BJ (cell line): ENCODE data around the gene ZDHHC12. TPM values are rescaled to one million over a fixed set of nuclear protein-coding genes. Genes with fewer than 3 reads are reported as not detected.
A peak's percentile ranks its signal among the peaks of the same experiment; 100 is the strongest.

Experiments
- CTCF ChIA-PET: fragments of 350-600 bp; formaldehyde crosslinking; extraction: SDS; loops from one replicate; lab custom pipeline; 2021; ENCODE audit warnings: antibody characterized with exemption, inconsistent platforms; lab: Yijun Ruan, JAX
- POLR2A ChIA-PET: fragments of 300-600 bp; sonication (Branson Sonifier 250); formaldehyde crosslinking; extraction: SDS; loops from one replicate; lab custom pipeline; 2021; ENCODE audit warnings: antibody characterized with exemption; lab: Charles Lee
- DNase-seq: peaks from one replicate; pipeline ENCODE4 v3.0.0-alpha.2; 2011; ENCODE audit warnings: low read depth
- H3K27me3 ChIP-seq: 2 replicates; pipeline ENCODE4 v1.6.0; 2011; ENCODE audit warnings: low read length; ENCODE audit not compliant: control insufficient read depth, insufficient read depth
- H3K36me3 ChIP-seq: 2 replicates; pipeline ENCODE4 v1.5.1; 2011; ENCODE audit warnings: low read length; ENCODE audit not compliant: control insufficient read depth, insufficient read depth
- H3K4me3 ChIP-seq: 2 replicates; pipeline ENCODE4 v1.5.1; 2011; ENCODE audit warnings: low read depth, mild to moderate bottlenecking, control low read depth, low read length
- polyA minus RNA-seq: library from RNA; depleted of rRNA, polyadenylated mRNA; stranded (reverse); fragments of >200 nt; gene quantifications from 2 replicates; pipeline ENCODE4 v1.2.3, GENCODE V29; 2011; rRNA and poly(A)+ RNA removed
- polyA plus RNA-seq: library from polyadenylated mRNA; depleted of rRNA; stranded (reverse); fragments of >200 nt; gene quantifications from 2 replicates; pipeline ENCODE4 v1.2.3, GENCODE V29; 2011; rRNA removed
- TF ChIP-seq, protein P1 (sequence below): IDR thresholded peaks from 2 replicates; pipeline ENCODE4 v1.5.1; 2011; ENCODE audit warnings: low read depth, mild to moderate bottlenecking, control low read depth, inconsistent platforms, low read length, moderate library complexity; ENCODE audit not compliant: insufficient read depth

Gene ZDHHC12, protein sequence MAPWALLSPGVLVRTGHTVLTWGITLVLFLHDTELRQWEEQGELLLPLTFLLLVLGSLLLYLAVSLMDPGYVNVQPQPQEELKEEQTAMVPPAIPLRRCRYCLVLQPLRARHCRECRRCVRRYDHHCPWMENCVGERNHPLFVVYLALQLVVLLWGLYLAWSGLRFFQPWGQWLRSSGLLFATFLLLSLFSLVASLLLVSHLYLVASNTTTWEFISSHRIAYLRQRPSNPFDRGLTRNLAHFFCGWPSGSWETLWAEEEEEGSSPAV
- polyA plus RNA-seq (41.6 and 60.0 TPM in 2 replicates), polyA minus RNA-seq (13.7 and 15.9 TPM in 2 replicates)

DNA sequence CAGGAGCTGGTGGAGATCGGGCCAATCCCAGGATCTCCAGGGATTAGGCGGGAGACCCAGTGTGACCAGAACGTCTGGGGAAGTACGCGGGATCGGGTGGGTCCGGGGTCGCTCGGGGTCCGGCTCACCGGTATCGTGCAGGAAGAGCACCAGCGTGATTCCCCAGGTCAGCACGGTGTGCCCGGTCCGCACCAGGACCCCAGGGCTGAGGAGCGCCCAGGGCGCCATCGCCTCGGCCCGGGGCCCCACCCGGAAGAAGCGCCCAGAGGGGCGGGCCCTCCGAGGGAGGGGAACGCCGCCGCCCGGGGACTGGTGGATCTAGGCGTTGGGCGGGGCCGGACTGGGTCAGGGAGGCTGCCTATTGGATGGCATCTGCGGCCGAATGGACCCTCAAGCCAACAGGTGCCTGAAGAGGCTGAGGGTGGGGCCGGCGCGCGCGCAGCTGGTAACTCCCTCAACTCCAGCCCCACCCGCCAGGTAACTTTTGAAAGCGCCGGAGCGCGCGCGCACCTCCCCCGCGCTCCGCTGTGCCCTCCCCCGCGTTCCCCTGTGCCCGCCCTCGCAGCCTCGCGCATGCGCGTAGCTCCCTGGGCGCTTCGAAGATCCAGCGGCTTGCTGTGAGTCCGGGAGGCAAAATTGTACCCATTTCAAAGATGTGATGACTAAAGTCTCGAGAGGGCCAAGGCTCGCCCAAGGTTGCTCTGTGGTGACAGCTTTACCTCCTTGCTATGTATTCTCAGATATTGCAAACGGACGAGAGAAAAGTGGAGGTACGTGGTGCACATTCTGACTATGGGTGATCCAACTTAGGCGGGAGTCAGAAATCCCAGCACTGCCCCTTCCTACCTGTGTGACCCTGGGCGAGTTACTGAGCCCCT lies at the start of gene ZDHHC12:
Gene ZDHHC12, minus strand, starts transcription at position 262 of the 878 bp plus-strand sequence. Its CDS starts 34 bp downstream, at position 228.
- ChIA-PET POLR2A (interaction anchor here (0.6 kb wide), 3 partner anchors 105 to 474 kb away, joined by 3 to 4 read pairs (median 4); partner anchors contain the start of gene SPOUT1), CTCF (interaction anchor here (0.6 to 3.1 kb wide), 7 partner anchors 9 to 424 kb away, joined by 4 to 12 read pairs (median 5); partner anchors contain the start of genes ENDOG and PKN3)
- H3K36me3 ChIP-seq: peaks cover 2% of the 10 kb centered on the region; the same call in 1 of the 2 replicates
- DNase-seq: peak; percentile 63
- TF ChIP-seq, protein P1, sequence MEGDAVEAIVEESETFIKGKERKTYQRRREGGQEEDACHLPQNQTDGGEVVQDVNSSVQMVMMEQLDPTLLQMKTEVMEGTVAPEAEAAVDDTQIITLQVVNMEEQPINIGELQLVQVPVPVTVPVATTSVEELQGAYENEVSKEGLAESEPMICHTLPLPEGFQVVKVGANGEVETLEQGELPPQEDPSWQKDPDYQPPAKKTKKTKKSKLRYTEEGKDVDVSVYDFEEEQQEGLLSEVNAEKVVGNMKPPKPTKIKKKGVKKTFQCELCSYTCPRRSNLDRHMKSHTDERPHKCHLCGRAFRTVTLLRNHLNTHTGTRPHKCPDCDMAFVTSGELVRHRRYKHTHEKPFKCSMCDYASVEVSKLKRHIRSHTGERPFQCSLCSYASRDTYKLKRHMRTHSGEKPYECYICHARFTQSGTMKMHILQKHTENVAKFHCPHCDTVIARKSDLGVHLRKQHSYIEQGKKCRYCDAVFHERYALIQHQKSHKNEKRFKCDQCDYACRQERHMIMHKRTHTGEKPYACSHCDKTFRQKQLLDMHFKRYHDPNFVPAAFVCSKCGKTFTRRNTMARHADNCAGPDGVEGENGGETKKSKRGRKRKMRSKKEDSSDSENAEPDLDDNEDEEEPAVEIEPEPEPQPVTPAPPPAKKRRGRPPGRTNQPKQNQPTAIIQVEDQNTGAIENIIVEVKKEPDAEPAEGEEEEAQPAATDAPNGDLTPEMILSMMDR: no peak
- H3K27me3 ChIP-seq: no peaks in the 10 kb centered on the region
- H3K4me3 ChIP-seq: peak within 1 kb of the TSS; percentile 69

GRCh38 chr9:128773049-128773448 lies 49.1 kb upstream of the ZDHHC12 start:
- H3K36me3 ChIP-seq: peaks cover 1% of the 10 kb centered on the region; the same call in 1 of the 2 replicates
- H3K27me3 ChIP-seq: no peaks in the 10 kb centered on the region
- no peak overlapping the region for H3K4me3 ChIP-seq
- ChIA-PET CTCF (interaction anchor here (1.7 kb wide), 1 partner anchor 9 kb away, joined by 5 read pairs; no protein-coding TSS in a partner anchor), POLR2A (no interaction called here)
- no peak for DNase-seq
- TF ChIP-seq, protein P1: no peak

DNA sequence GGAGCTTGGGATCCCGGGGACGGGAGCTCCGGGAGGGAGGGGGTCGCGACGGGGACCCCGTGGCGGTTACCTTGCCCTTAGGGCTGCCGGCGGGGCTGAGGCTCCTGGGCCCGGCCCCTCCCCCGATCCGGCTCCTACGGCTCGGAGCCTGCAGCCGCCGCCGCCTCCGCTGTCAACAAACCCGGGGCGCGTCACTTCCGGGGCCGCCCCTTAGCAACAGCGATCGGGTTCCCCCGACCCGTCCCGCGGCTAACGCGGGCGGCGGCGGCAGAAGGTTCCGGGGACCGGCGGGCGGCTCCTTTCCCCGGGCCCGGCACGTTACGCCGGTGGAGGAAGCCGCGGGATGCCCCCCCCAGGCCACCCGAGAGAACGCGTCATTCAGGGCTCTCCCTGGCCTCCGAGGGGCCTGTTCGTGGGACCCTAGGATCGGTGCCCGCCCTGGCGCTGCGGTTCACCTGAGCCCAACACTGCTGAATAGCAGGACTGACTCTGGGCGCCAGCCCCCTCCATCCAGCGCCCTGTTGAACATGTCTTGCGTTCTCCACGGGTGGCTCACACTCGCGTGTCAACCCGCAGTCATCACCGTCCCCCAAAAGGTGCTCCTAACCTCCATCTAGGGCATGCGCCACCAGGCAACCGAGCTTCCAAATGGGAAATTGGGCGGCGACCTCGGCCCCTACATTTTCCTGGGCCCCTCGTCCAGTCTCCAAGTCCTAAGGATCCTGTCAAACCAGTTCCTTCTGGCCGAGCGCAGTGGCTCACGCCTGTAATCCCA lies 48.0 kb upstream of the ZDHHC12 start, which contains the start of gene ZER1:
Gene ZER1, minus strand, starts transcription at position 183 of the 775 bp plus-strand sequence. CDS start 16,362 bp downstream, outside the sequence.
- peak; percentile 20 for DNase-seq
- POLR2A ChIA-PET: no interaction called here
- peak within 1 kb of the TSS; percentile 69 for H3K4me3 ChIP-seq
- peaks cover 1% of the 10 kb centered on the region; the same call in 1 of the 2 replicates for H3K36me3 ChIP-seq
- TF ChIP-seq, protein P1: no peak
- CTCF ChIA-PET: interaction anchor here (0.6 to 1.7 kb wide), 3 partner anchors 10 to 46 kb away, joined by 3 to 5 read pairs (median 4); partner anchors contain the start of gene ENDOG
- no peaks in the 10 kb centered on the region for H3K27me3 ChIP-seq

- Histone ChIP-seq H3K4me3 (peak overlapping the region; percentile 69), H3K36me3 (peaks cover 1% of the 10 kb centered on the region; the same call in 1 of the 2 replicates), H3K27me3 (no peaks in the 10 kb centered on the region)
- no peak for DNase-seq
- CTCF ChIA-PET: interaction anchor here (0.7 to 1.6 kb wide), 5 partner anchors 9 to 647 kb away, joined by 3 to 5 read pairs (median 4); partner anchors contain the start of gene ENDOG
- TF ChIP-seq, protein P1: no peak
- POLR2A ChIA-PET: no interaction called here
Measured at GRCh38 chr9:128771094-128771721, 47.3 kb upstream of the ZDHHC12 start.
